ENCODE measurements around the gene FLNB. TPM values are rescaled to one million over a fixed set of nuclear protein-coding genes. Genes with fewer than 3 reads are reported as not detected.

FLNB gene
- total and polyA plus RNA-seq, 2 of the 8 experiments (the other 6 are each of a cell fraction or from before 2014, with no cell fraction given), result 72.3 to 118 TPM

DNA sequence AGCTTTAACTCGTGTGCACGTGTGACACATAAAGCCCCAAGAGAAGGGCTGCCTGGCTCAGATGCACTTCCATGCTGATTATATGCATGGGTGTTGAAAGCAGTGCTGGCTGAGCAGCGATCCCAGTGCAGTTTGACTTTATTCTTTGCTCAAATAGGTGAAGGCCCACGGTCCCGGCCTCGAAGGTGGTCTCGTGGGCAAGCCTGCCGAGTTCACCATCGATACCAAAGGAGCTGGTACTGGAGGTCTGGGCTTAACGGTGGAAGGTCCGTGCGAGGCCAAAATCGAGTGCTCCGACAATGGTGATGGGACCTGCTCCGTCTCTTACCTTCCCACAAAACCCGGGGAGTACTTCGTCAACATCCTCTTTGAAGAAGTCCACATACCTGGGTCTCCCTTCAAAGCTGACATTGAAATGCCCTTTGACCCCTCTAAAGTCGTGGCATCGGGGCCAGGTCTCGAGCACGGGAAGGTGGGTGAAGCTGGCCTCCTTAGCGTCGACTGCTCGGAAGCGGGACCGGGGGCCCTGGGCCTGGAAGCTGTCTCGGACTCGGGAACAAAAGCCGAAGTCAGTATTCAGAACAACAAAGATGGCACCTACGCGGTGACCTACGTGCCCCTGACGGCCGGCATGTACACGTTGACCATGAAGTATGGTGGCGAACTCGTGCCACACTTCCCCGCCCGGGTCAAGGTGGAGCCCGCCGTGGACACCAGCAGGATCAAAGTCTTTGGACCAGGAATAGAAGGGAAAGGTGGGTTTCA lies 114.9 kb downstream of the FLNB start:
- Histone ChIP-seq H2BK15ac (ENCODE audit: low read length) (no peak overlapping the region), H4K91ac (replicated peaks; ENCODE audit: insufficient read length, low read length) (no peak overlapping the region), H2BK12ac (ENCODE audit: low read depth, low read length) (no peak overlapping the region), H3K79me2 (ENCODE audit: control insufficient read depth in 1 of 2, insufficient read depth in 2 of 2, low read length in 2 of 2) (no peaks in the 10 kb centered on the region), H3K9me3 (ENCODE audit: insufficient read depth in 2 of 2, low read depth in 1 of 2, low read length in 1 of 2) (no peaks in the 10 kb centered on the region), H3K4me1 (replicated peaks in 1 of 4; ENCODE audit: control insufficient read depth in 3 of 4, insufficient read depth in 4 of 4, low read length in 3 of 4) (no peaks in the 10 kb centered on the region), H4K8ac (ENCODE audit: extremely low read depth, insufficient read depth, low read length) (no peak overlapping the region), H3K36me3 (ENCODE audit: control insufficient read depth in 2 of 4, insufficient read depth in 4 of 4, low read length in 3 of 4) (peaks cover 26 to 79% (median 68%) of the 10 kb centered on the region in 4 experiments), H3K23ac (ENCODE audit: insufficient read length) (no peak overlapping the region), H3K27ac (ENCODE audit: low read depth, low read length) (no peak overlapping the region), H3K18ac (ENCODE audit: extremely low read depth, low read length) (no peak overlapping the region), H3K9ac (replicated peaks in 1 of 4; ENCODE audit: extremely low read depth in 1 of 4, low read depth in 3 of 4, low read length in 3 of 4) (no peak overlapping the region), H2BK120ac (replicated peaks; ENCODE audit: low read depth, low read length) (no peak overlapping the region), H3K79me1 (ENCODE audit: low read depth, low read length) (no peaks in the 10 kb centered on the region; the same call in 1 of the 2 replicates), H2BK20ac (ENCODE audit: low read length) (no peak overlapping the region), H3K27me3 (replicated peaks in 1 of 4; ENCODE audit: control insufficient read depth in 3 of 4, extremely low read depth in 1 of 4, insufficient read depth in 3 of 4, low read length in 3 of 4) (no peaks in the 10 kb centered on the region), H2AFZ (ENCODE audit: low read length) (no peak overlapping the region), H2AK5ac (ENCODE audit: low read depth, low read length) (no peak overlapping the region), H3K14ac (ENCODE audit: insufficient read length) (no peak overlapping the region), H2BK5ac (ENCODE audit: low read depth, low read length) (no peak overlapping the region), H3K23me2 (ENCODE audit: low read depth, low read length) (no peaks in the 10 kb centered on the region), H3K4me2 (ENCODE audit: insufficient read depth in 1 of 2, low read depth in 2 of 2, low read length in 2 of 2) (no peak overlapping the region), H3K56ac (replicated peaks; ENCODE audit: insufficient read length, low read depth, low read length) (no peak overlapping the region), H3K4me3 (ENCODE audit: extremely low read depth in 1 of 4, insufficient read depth in 2 of 4, low read depth in 3 of 4, low read length in 4 of 4) (no peak overlapping the region), H4K5ac (ENCODE audit: insufficient read length, low read depth, low read length) (no peak overlapping the region), H4K20me1 (replicated peaks in 1 of 2; ENCODE audit: control insufficient read depth in 1 of 2, insufficient read depth in 2 of 2, low read length in 2 of 2) (peaks cover 2 to 3% of the 10 kb centered on the region in 2 experiments), H3K4ac (replicated peaks; ENCODE audit: insufficient read length, low read depth, low read length) (no peak overlapping the region)
- WGBS, 2 experiments (ENCODE audit: extremely low coverage in 1 of 2, insufficient coverage in 1 of 2, insufficient read length in 1 of 2, insufficient replicate concordance in 2 of 2, low coverage in 1 of 2, low lambda C conversion rate in 2 of 2, missing lambda C conversion rate in 1 of 2), result 91% methylated on average over 38 of the region's 41 CpGs; no CpG with 5 or more reads in 1 of the 2 experiments
- ChIA-PET POLR2A (ENCODE audit: partially characterized antibody) (interaction anchor here (1.4 kb wide), 1 partner anchor 18 kb away, joined by 4 read pairs; no protein-coding TSS in a partner anchor), CTCF (ENCODE audit: partially characterized antibody) (interaction anchor here (1.5 kb wide), 1 partner anchor 12 kb away, joined by 5 read pairs; no protein-coding TSS in a partner anchor)
- DNase-seq (ENCODE audit: low read depth in 1 of 2, low spot score in 2 of 2), result no peak
- no peak for FAIRE-seq
- no peak for TF ChIP-seq TAF1 (IDR thresholded peaks at IDR 0.05; ENCODE audit: low read depth, low read length)
- TF ChIP-seq GTF2F1 (IDR thresholded peaks at IDR 0.05; ENCODE audit: borderline replicate concordance, low read depth, low read length), result no peak
- TF ChIP-seq BCL11A (IDR thresholded peaks at IDR 0.05; ENCODE audit: low read depth in 2 of 2, low read length in 2 of 2), result no peak
- TF ChIP-seq ATF3 (IDR thresholded peaks at IDR 0.05; ENCODE audit: insufficient read depth, low read depth, low read length), result no peak
- TF ChIP-seq RFX5 (IDR thresholded peaks at IDR 0.05; ENCODE audit: borderline replicate concordance, low read depth, low read length), result no peak
- TF ChIP-seq EGR1 (IDR thresholded peaks at IDR 0.05; ENCODE audit: borderline replicate concordance, low read depth, low read length), result no peak
- TF ChIP-seq RAD21 (IDR thresholded peaks at IDR 0.05 in 1 of 2, conservative IDR thresholded peaks at IDR 0.05 in 1 of 2; ENCODE audit: low read depth in 2 of 2, low read length in 2 of 2), result no peak
- no peak for TF ChIP-seq SAP30 (IDR thresholded peaks at IDR 0.05; ENCODE audit: insufficient read depth, insufficient replicate concordance, low read length)
- TF ChIP-seq BRCA1 (IDR thresholded peaks at IDR 0.05; ENCODE audit: low read depth, low read length), result no peak
- TF ChIP-seq RXRA (IDR thresholded peaks at IDR 0.05; ENCODE audit: insufficient read depth, low read depth, low read length), result no peak
- no peak for TF ChIP-seq HDAC6 (IDR thresholded peaks at IDR 0.05; ENCODE audit: low read depth, low read length)
